Suprapubic skin (tissue), 4 donors: ENCODE measurements around the gene RPS24. TPM values are rescaled to one million over a fixed set of nuclear protein-coding genes. Genes with fewer than 3 reads are reported as not detected.
"Not testable (repeated sequence)": the region's sequence is repeated elsewhere in the genome, so short reads cannot be mapped to it uniquely, and the experiment has no call there.

Experiments
- DNase-seq, 2 donors: peaks; one replicate each; pipeline ENCODE4 v3.0.0-alpha.2; 2019; ENCODE audit warnings: low spot score in 2 of 2
- H3K27ac ChIP-seq: fragments of 200-600 bp; sonication (generic); one replicate; pipeline ENCODE4 v1.5.1; 2019
- H3K27me3 ChIP-seq: fragments of 200-600 bp; sonication (generic); one replicate; pipeline ENCODE4 v1.5.1; 2019
- H3K36me3 ChIP-seq: fragments of 200-600 bp; sonication (generic); one replicate; pipeline ENCODE4 v1.5.1; 2019
- H3K4me1 ChIP-seq: fragments of 200-600 bp; sonication (generic); one replicate; pipeline ENCODE4 v1.5.1; 2019
- H3K4me3 ChIP-seq: fragments of 200-600 bp; sonication (generic); one replicate; pipeline ENCODE4 v1.5.1; 2019; ENCODE audit warnings: mild to moderate bottlenecking
- H3K9me3 ChIP-seq: fragments of 200-600 bp; sonication (generic); one replicate; pipeline ENCODE4 v1.5.1; 2019
- EP300 ChIP-seq: sonication (generic); formaldehyde crosslinking; IDR thresholded peaks from one replicate; pipeline ENCODE4 v1.6.1; 2017; ENCODE audit warnings: antibody characterized with exemption
- POLR2A ChIP-seq, 2 donors: fragments of 450-650 bp; IDR thresholded peaks; one replicate each; pipeline ENCODE4 v1.6.1; 2017; ENCODE audit warnings: antibody characterized with exemption in 2 of 2, mild to moderate bottlenecking in 2 of 2, moderate library complexity in 2 of 2
- POLR2AphosphoS5 ChIP-seq, 3 donors: sonication (generic); formaldehyde crosslinking; IDR thresholded peaks; one replicate each; pipeline ENCODE4 v1.6.1; 2017; ENCODE audit warnings: antibody characterized with exemption in 3 of 3
- WGBS: methylation state at CpG from one replicate; pipeline ENCODE4 v1.1.5; 2018; 5-methylcytosine and 5-hydroxymethylcytosine counted together
- total RNA-seq, 4 donors: library from RNA; depleted of rRNA; stranded (reverse); fragments of >200 nt; gene quantifications; one replicate each; pipeline ENCODE4 v1.1.0, GENCODE V29; 2016
- TF ChIP-seq, protein P1 (sequence below), 2 donors: fragments of 200-600 bp in 1 of 2; fragments of 450-650 bp in 1 of 2; sonication (generic) in 1 of 2; IDR thresholded peaks; one replicate each; pipeline ENCODE4 v1.5.1; 2016 to 2019; ENCODE audit warnings: antibody characterized with exemption in 2 of 2, mild to moderate bottlenecking in 1 of 2, moderate library complexity in 1 of 2

Gene RPS24
- total RNA-seq, 4 donors from 2014 or later, result 1,912 to 3,227 (median 3,162) TPM

DNA sequence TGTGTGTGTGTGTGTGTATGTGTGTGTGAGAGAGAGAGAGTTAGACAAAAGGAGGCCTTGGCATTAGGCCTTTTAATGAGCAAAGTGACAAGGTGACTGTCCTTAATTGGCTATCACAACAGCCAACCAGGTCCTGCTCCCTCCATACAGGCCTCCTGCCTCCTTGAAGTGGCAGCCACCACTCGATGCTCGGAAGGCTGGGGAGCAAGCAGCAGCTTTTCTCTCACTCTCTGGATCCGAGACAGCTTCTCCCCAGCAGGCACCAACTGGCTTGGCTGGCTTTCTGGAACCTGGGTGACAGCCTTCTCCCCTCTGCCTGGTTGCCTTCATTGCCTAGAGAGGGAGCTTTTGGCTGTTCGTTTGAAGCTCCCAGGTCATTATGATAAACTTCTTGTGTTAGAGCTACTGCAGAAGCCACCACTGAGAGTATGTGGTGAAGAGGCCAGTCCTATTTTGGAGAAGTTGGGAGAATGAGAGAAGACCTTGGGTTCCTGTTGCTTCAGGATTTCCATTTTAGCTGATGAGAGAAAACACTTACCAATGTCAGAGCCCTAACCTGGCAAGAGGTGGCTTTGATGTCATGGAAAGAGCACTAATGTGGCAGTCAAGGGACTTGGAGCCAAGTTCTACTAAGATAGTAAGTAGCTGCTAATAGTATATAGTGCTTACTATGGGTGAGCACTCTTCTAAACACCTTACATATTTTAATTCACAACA, 37.6 kb downstream of the RPS24 start:
- H3K4me1 ChIP-seq, result no peaks in the 10 kb centered on the region
- H3K27ac ChIP-seq, result no peak overlapping the region
- no peak overlapping the region for H3K4me3 ChIP-seq
- TF ChIP-seq POLR2AphosphoS5 (IDR thresholded peaks at IDR 0.05) (no peak), POLR2A (IDR thresholded peaks at IDR 0.05) (no peak)
- 65% methylated on average over 4 of the region's 4 CpGs for WGBS
- H3K36me3 ChIP-seq, result no peaks in the 10 kb centered on the region
- H3K9me3 ChIP-seq, result no peaks in the 10 kb centered on the region
- no peaks in the 10 kb centered on the region for H3K27me3 ChIP-seq
- DNase-seq, result no peak

DNA sequence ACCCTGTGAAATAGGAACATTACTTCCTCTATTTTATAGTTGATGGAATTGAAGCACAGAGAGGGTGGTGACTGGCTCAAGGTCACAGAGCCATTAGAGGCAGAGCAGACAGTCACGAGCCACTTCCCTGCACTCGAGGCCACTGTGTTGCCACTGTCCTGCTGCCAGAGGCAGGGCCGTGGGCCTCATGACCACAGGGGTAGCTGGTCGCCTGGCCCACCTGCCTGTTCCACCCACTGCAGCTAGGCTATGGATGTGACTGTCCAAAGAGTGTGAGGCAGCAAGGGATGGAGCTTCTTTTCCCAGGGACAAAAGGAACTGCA, 38.2 kb downstream of the RPS24 start:
- no peak for TF ChIP-seq POLR2AphosphoS5 (IDR thresholded peaks at IDR 0.05)
- TF ChIP-seq EP300, result no peak
- TF ChIP-seq POLR2A (IDR thresholded peaks at IDR 0.05), result no peak
- TF ChIP-seq, protein P1, sequence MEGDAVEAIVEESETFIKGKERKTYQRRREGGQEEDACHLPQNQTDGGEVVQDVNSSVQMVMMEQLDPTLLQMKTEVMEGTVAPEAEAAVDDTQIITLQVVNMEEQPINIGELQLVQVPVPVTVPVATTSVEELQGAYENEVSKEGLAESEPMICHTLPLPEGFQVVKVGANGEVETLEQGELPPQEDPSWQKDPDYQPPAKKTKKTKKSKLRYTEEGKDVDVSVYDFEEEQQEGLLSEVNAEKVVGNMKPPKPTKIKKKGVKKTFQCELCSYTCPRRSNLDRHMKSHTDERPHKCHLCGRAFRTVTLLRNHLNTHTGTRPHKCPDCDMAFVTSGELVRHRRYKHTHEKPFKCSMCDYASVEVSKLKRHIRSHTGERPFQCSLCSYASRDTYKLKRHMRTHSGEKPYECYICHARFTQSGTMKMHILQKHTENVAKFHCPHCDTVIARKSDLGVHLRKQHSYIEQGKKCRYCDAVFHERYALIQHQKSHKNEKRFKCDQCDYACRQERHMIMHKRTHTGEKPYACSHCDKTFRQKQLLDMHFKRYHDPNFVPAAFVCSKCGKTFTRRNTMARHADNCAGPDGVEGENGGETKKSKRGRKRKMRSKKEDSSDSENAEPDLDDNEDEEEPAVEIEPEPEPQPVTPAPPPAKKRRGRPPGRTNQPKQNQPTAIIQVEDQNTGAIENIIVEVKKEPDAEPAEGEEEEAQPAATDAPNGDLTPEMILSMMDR (IDR thresholded peaks at IDR 0.05), result no peak
- DNase-seq, result no peak
- Histone ChIP-seq H3K4me1 (no peaks in the 10 kb centered on the region), H3K36me3 (no peaks in the 10 kb centered on the region), H3K27me3 (no peaks in the 10 kb centered on the region), H3K27ac (no peak overlapping the region), H3K4me3 (no peak overlapping the region), H3K9me3 (no peaks in the 10 kb centered on the region)
- whole genome bisulfite sequencing, result 80% methylated on average over 2 of the region's 4 CpGs

DNA sequence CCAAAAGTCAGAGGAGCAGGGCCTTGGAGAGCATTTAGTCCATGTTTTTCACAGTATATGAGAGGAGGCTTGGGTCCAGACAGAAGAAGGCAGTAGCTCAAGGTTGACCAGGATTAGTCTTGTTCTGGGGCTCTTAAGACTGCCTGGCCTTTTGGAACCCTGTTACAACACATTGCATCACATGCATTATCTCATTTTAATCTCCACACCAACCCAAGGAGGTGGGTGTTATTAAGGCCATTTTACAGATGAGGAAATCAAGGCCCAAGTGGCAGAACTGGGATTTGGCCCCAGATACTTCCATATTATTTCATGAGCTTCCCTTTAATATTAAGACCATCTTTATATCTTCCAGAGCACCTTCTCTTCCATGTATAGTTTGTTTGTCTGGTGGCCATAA, 38.8 kb downstream of the RPS24 start:
- TF ChIP-seq POLR2AphosphoS5 (IDR thresholded peaks at IDR 0.05) (no peak), POLR2A (IDR thresholded peaks at IDR 0.05) (no peak), EP300 (no peak)
- TF ChIP-seq, protein P1 (IDR thresholded peaks at IDR 0.05), result no peak
- Histone ChIP-seq H3K9me3 (no peaks in the 10 kb centered on the region), H3K4me3 (no peak overlapping the region), H3K36me3 (no peaks in the 10 kb centered on the region), H3K4me1 (no peaks in the 10 kb centered on the region), H3K27me3 (no peaks in the 10 kb centered on the region), H3K27ac (no peak overlapping the region)
- no peak for DNase-seq

DNA sequence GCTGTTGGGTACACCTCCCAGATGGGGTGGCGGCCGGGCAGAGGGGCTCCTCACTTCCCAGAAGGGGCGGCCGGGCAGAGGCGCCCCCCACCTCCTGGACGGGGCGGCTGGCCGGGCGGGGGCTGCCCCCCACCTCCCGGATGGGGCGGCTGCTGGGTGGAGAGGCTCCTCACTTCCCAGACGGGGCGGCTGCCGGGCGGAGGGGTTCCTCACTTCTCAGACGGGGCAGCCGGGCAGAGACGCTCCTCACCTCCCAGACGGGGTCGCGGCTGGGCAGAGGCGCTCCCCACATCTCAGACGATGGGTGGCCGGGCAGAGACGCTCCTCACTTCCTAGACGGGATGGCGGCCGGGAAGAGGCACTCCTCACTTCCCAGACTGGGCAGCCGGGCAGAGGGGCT, 42.1 kb downstream of the RPS24 start:
- H3K27me3 ChIP-seq, H3K9me3 ChIP-seq, H3K4me1 ChIP-seq, H3K36me3 ChIP-seq, H3K27ac ChIP-seq, H3K4me3 ChIP-seq, DNase-seq: not testable (repeated sequence)
- WGBS, result no CpG with 5 or more reads among the region's 29 CpGs

DNA sequence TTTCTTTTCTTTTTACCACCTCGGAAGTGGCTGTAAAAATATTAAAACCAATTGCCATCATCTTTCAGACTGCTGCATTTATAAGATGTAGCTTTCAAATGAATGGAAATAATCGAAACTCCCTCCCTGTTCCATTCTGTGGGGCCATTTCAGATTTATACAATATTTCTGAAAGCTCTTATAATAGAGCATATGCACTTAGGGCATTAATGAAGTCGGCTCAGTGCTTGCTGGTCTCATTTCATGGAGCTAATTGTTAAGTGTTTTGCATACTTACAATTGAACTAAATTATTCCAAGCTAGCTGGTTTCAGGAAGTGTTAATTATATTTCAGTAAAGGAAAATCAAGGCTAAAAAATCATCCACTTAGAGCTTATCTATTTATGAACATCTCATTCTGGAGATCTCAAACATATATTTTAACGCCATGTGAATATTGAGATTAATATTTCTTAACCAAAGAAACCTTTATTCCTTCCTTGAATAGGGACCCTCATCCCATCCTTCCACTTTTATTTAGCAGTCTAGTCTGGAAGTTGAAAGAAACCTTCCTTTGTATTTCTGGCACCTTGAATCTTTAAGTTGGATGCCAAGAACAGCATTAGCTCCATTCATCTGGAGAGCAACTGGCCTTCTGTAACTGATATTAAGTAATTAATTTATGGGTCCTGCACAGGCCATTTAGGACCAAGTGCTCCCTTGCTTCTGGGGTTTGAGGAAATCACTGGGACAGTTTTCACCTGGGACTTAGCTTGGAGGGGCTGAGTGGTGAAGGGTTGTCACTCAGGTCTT, 45.1 kb downstream of the RPS24 start:
- no peak for DNase-seq
- no peaks in the 10 kb centered on the region for H3K27me3 ChIP-seq
- no peaks in the 10 kb centered on the region for H3K9me3 ChIP-seq
- 85% methylated on average over 4 of the region's 4 CpGs for WGBS
- H3K36me3 ChIP-seq, result no peaks in the 10 kb centered on the region
- TF ChIP-seq, protein P1 (IDR thresholded peaks at IDR 0.05), result no peak
- no peak for TF ChIP-seq POLR2A (IDR thresholded peaks at IDR 0.05)
- no peak for TF ChIP-seq POLR2AphosphoS5 (IDR thresholded peaks at IDR 0.05)
- no peak for TF ChIP-seq EP300
- H3K27ac ChIP-seq, result no peak overlapping the region
- H3K4me1 ChIP-seq, result no peaks in the 10 kb centered on the region
- H3K4me3 ChIP-seq, result no peak overlapping the region

DNA sequence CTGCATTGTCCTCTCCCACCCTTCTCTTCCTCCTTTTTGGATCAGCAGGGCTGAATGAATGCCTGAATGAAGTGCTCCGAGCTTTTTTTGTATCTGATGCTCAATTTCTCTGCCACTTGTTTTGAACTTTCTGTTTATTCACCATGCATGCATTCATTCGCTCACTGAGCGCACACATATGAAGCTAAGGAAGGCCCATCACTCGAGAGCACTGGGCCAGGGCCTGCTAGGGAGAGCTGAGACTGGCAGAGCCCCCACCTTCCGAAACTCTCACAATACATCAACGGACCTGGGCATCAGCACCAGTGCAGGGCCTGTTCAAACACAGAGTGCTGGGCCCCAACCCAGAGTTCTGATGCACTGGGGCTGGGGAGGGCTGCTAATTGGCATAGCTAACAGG, 45.7 kb downstream of the RPS24 start:
- TF ChIP-seq EP300 (no peak), POLR2AphosphoS5 (IDR thresholded peaks at IDR 0.05) (no peak), POLR2A (IDR thresholded peaks at IDR 0.05) (no peak)
- TF ChIP-seq, protein P1 (IDR thresholded peaks at IDR 0.05), result no peak
- Histone ChIP-seq H3K27ac (no peak overlapping the region), H3K27me3 (no peaks in the 10 kb centered on the region), H3K36me3 (no peaks in the 10 kb centered on the region), H3K4me1 (no peaks in the 10 kb centered on the region), H3K4me3 (no peak overlapping the region), H3K9me3 (no peaks in the 10 kb centered on the region)
- peak in 1 of 2 donors; percentile 29 for DNase-seq
- 93% methylated on average over 6 of the region's 6 CpGs for WGBS
